ENCODE measurements around the gene SLC8A1. TPM values are rescaled to one million over a fixed set of nuclear protein-coding genes. Genes with fewer than 3 reads are reported as not detected.

SLC8A1 gene
- total and polyA plus RNA-seq, 8 donors, result 5.4 to 39.7 (median 6.6) TPM

DNA sequence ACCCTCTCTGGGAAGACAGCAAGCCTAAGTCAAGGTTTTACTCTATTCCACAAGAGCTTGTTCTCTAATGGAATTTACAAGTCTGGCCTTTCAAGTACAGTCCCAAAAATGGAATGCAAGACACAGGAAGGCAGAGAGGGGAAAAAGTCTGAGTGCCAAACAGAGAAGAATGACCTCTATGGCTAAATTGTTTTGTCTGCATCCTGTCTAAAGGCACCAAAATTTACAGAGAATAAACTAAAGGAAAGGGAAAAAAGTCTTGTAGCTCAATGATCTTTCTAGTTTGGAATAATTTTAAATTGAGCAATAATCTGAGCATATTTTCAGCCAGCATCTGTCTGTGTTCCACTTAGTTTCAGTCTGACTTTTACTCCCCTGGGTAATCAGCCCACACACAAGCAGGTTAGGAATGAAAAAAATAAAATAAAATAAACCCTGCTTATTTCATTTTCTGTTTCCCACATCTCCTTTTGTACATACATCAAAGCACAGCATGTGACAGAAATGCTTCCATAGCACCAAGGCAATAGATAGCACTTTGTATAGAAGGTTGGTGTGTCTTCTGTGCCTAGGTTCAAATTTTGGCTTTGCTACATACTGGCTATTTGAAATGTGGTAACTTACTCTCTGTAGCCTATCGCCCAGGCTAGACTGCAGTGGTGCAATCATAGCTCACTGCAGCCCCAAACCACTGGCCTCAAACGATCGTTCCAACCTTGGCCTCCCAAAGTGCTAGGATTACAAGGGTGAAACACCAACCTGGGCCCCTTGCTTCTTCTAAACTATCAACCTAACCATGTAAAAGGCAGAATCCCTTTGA, 105.1 kb downstream of the SLC8A1 start:
- Histone ChIP-seq H3K9me3 (no peaks in the 10 kb centered on the region), H3K4me1 (peaks cover under 1 to 6% of the 10 kb centered on the region in 2 donors), H3K27ac (peak overlapping the region in 1 of 2 donors; percentile 50), H3K36me3 (no peaks in the 10 kb centered on the region), H3K27me3 (no peaks in the 10 kb centered on the region), H3K4me3 (no peak overlapping the region)
- ATAC-seq (no peak), DNase-seq (no peak)
- TF ChIP-seq, protein P1, sequence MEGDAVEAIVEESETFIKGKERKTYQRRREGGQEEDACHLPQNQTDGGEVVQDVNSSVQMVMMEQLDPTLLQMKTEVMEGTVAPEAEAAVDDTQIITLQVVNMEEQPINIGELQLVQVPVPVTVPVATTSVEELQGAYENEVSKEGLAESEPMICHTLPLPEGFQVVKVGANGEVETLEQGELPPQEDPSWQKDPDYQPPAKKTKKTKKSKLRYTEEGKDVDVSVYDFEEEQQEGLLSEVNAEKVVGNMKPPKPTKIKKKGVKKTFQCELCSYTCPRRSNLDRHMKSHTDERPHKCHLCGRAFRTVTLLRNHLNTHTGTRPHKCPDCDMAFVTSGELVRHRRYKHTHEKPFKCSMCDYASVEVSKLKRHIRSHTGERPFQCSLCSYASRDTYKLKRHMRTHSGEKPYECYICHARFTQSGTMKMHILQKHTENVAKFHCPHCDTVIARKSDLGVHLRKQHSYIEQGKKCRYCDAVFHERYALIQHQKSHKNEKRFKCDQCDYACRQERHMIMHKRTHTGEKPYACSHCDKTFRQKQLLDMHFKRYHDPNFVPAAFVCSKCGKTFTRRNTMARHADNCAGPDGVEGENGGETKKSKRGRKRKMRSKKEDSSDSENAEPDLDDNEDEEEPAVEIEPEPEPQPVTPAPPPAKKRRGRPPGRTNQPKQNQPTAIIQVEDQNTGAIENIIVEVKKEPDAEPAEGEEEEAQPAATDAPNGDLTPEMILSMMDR (IDR thresholded peaks at IDR 0.05), result no peak
- intact Hi-C loops (cut with DNase I), result no loop called here

DNA sequence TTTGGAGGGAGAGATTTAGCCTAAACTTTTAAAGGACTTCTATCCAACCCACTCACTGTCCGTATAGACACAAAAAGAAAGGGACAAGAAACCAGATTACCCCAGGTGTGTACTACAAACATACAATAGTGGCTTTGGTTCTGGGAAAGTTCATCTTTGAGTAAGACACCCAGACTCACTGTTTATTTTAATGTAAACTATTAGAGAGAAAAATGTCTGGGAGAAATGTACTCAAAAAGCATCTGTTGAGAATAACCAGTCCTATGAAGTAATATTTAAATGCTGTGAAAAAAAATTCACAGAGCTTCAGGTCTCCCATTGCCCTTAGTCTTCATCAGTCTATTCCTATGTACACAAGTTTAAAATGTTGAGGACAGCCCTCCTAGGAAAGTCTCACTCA, 107.5 kb downstream of the SLC8A1 start:
- Histone ChIP-seq H3K27me3 (no peaks in the 10 kb centered on the region), H3K36me3 (no peaks in the 10 kb centered on the region), H3K27ac (no peak overlapping the region), H3K4me1 (peaks cover 0 to 6% of the 10 kb centered on the region in 2 donors), H3K9me3 (no peaks in the 10 kb centered on the region), H3K4me3 (no peak overlapping the region)
- intact Hi-C loops (cut with DNase I), result no loop called here
- DNase-seq (no peak), ATAC-seq (no peak)
- TF ChIP-seq, protein P1 (IDR thresholded peaks at IDR 0.05), result no peak

DNA sequence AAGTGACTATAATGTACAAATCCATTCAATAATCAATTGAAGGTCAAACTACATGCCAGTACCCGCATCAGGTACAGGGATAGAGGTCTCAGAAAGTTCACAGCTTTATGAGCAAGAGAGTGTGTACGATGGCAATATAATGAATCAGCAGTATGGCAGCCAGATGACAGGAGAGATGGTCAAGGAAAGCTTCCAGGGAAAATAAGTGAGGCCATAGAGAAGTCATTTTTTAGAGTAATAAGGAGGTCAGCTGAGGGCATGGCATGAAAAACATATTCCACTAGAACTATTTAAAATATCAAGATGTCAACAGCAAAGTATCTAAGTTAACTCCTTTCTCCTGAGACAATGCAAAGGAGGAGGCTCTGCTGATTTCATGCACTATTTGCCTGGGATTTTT, 108.0 kb downstream of the SLC8A1 start:
- intact Hi-C loops (cut with DNase I), result no loop called here
- TF ChIP-seq, protein P1 (IDR thresholded peaks at IDR 0.05), result no peak

GRCh38 chr2:40341198-40341597, 110.7 kb downstream of the SLC8A1 start:
- no peak for ATAC-seq

More for the DNA sequence above, 108.0 kb downstream of the SLC8A1 start:
- DNase-seq (no peak), ATAC-seq (no peak)
- Histone ChIP-seq H3K27ac (no peak overlapping the region), H3K4me1 (peaks cover 0 to 6% of the 10 kb centered on the region in 2 donors), H3K27me3 (no peaks in the 10 kb centered on the region), H3K4me3 (no peak overlapping the region), H3K36me3 (no peaks in the 10 kb centered on the region), H3K9me3 (no peaks in the 10 kb centered on the region)

GRCh38 chr2:40339026-40339425, 112.9 kb downstream of the SLC8A1 start:
- TF ChIP-seq, protein P1 (IDR thresholded peaks at IDR 0.05), result no peak
- Histone ChIP-seq H3K4me3 (no peak overlapping the region), H3K36me3 (no peaks in the 10 kb centered on the region), H3K27me3 (no peaks in the 10 kb centered on the region), H3K27ac (no peak overlapping the region), H3K9me3 (no peaks in the 10 kb centered on the region), H3K4me1 (no peaks in the 10 kb centered on the region)
- ATAC-seq (no peak), DNase-seq (no peak)
- intact Hi-C loops (cut with DNase I), result no loop called here

More at GRCh38 chr2:40341198-40341597, 110.7 kb downstream of the SLC8A1 start:
- H3K36me3 ChIP-seq, result no peaks in the 10 kb centered on the region
- intact Hi-C loops (cut with DNase I), result no loop called here
- H3K27me3 ChIP-seq, result no peaks in the 10 kb centered on the region
- H3K27ac ChIP-seq, result no peak overlapping the region
- no peak overlapping the region for H3K4me3 ChIP-seq
- TF ChIP-seq, protein P1 (IDR thresholded peaks at IDR 0.05), result no peak
- DNase-seq, result no peak
- H3K4me1 ChIP-seq, result peaks cover 0 to 2% of the 10 kb centered on the region in 2 donors
- H3K9me3 ChIP-seq, result no peaks in the 10 kb centered on the region

Measured in left lung (tissue), 10 donors.